H1 (cell line): ENCODE data around the gene ITGA5. TPM values are rescaled to one million over a fixed set of nuclear protein-coding genes. Genes with fewer than 3 reads are reported as not detected.

ENCODE experiments used
- ASH2L ChIP-seq: fragments of 200-600, 300-600 bp; sonication (generic); IDR thresholded peaks from one replicate; pipeline ENCODE4 v1.7.1; 2017; ENCODE audit warnings: low read length
- polyA plus RNA-seq, 7 experiments: library from polyadenylated mRNA; depleted of rRNA in 3 of 7; stranded (reverse) in 5 of 7; unstranded in 2 of 7; fragments of >200 nt in 5 of 7; fragments of 200-250 nt in 2 of 7; gene quantifications; 1 replicate in 5 of 7; 2 replicates in 1 of 7; 4 replicates in 1 of 7; pipeline versions ENCODE4 v1.2.1 to v1.2.3, GENCODE V29; 2011 to 2013; ENCODE audit warnings: missing spikeins in 2 of 7, mixed read lengths in 2 of 7
- total RNA-seq: library from RNA; stranded (reverse); fragmentation: NEBNext Ultra II Directional; extraction: Animal tissue kit (Norgen Biotek cat#: 25700); gene quantifications from 2 replicates; pipeline ENCODE4 v1.2.1, GENCODE V29; 2021

The ITGA5 gene
- total and polyA plus RNA-seq, 2 of the 8 experiments (the other 6 are each of a cell fraction or from before 2014, with no cell fraction given) = 11.6 to 19.4 TPM

DNA sequence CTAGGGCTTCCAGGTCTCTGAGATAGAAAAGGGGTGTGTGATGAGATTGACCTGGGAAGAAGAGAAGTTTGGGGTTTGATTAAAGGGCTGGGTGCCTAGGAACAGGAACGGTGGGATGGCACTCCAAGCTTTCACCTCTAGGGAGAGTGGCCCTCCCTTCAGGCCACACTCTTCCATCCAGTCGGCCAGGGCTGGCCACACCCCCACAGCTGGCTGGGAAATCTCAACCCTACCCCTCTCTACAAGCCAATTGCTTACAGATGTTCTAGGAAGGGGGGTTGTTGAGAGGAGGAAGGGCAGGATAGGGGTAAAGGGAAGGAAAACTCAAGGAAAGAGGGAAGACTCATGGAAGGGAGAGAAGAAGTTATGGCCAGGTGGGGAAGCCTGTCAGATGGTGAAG is 6.6 kb upstream of the ITGA5 start (continued):
- TF ChIP-seq ASH2L = no peak
